HG02642 (cell line): ENCODE results near the gene SCAPER.

Experiments used
- ATAC-seq: cut with Tn5 transposase; IDR thresholded peaks from one replicate; pipeline ENCODE4 v1.9.1; 2021; ENCODE audit warnings: mild to moderate bottlenecking; ENCODE audit not compliant: unreplicated experiment, poor library complexity

Gene SCAPER

DNA sequence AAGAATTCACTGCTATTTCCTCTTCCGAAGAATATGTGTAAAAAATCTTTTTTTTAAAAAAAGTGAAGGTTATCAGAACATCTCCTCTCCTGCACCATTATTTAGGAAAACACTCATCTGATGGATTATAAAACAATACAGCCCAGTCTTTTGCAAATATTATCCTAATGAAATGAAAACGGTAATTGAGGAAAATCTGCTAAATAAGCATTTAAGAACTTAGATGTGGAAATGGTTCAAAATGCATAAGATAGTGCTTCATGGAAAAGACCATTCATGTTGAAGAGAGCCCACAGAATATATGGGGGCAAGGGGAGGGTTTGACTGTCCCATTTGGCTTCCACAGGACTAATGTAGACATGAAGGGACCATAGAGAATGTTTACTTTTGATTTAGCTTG, 520.7 kb downstream of the SCAPER start:
- no peak for ATAC-seq

GRCh38 chr15:76382987-76383728, 522.0 kb downstream of the SCAPER start:
- no peak for ATAC-seq

DNA sequence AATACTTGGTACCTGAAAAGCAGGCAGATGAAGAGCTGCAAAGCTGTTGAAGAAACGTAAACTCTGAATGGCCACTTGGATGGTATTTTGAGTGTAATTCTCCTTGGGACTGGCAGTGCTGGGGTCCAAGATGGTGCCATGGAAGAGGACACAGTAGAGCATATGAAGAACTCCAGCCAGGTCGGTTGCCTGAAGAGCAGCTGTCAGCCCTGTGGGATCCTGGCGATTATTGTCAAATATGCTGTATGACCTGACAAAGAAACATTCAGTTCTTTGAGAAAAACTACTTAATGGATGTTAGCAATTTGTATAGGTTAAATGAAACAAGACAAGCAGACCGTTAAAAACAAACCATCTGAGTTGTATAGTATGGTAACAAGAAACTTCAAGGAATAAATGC, 523.8 kb downstream of the SCAPER start:
- ATAC-seq = no peak

DNA sequence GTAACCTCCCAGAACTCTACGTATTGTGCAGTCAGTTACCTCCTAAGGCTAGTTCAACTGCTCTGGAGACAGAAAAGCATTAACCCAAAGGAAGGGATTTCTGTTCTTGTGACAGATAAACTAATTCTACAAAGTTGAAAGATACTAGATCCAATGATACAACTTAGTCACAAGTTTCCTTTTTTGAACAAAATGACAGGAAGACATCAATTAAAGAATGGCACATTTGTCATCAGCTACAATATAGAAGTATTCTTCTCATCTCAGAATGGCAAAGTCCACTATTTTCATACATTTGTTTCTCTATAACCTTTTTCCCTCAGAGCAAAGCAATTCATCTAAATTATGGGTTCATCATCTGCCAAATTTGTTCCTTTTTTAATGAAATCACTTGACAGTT, 524.9 kb downstream of the SCAPER start:
- no peak for ATAC-seq

GRCh38 chr15:76378691-76379090, 526.4 kb downstream of the SCAPER start:
- ATAC-seq = no peak

DNA sequence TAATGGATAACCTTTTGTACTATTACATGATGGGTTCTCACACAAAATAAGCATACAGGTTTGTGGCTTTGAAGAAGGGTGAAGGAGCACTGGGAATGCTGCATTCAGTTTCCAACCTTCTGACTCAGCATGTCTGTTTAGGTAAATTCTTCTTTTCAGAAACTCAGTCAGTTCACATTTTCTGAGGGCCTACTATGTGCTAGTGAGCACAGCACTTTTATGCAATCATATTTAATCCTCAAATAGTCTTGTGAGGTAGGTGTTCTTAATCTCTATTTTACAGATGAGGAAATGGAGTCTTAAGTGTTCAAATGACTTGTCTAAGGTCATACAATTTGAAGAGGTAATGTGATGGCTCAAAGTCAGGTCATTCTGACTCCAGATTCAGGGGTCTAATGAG, 527.4 kb downstream of the SCAPER start:
- no peak for ATAC-seq

DNA sequence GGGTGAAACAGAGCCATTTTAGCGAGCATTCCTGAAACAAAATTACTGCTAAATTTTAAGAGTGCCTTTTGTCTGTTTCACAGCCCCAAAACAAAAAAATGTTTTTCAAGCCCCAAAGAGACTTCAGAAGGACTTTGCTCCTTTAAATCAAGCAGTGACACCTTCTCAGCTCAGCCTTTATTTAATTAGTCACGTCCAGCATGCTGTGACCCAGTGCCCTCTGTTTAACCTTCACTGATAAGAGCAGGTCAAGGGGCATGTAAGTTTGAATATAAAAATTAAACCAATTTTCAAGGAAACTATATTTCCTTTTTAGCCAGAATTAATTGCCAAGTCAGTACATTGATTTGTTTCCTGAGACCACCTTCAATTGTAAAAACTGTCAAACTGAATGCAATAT, 527.9 kb downstream of the SCAPER start:
- ATAC-seq = no peak

DNA sequence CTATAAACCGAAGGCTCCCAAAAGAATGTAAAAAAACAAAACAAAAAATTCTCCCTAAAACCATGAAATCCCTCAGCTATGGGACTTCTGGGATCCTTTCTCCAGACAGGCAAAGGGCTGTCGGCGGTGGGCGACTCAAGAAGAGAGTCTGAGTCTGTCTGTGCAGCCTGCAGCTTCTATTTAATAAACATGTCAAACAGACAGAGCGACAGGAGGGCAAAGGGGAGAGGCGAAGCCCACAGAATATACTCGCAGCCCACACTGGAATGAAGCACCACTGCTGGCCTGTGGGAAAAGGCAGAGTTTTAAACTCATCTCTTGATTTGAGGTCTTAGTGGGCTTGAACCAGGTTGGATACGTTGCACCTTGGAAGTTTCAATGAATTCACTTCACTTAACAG, 528.3 kb downstream of the SCAPER start:
- ATAC-seq = no peak

DNA sequence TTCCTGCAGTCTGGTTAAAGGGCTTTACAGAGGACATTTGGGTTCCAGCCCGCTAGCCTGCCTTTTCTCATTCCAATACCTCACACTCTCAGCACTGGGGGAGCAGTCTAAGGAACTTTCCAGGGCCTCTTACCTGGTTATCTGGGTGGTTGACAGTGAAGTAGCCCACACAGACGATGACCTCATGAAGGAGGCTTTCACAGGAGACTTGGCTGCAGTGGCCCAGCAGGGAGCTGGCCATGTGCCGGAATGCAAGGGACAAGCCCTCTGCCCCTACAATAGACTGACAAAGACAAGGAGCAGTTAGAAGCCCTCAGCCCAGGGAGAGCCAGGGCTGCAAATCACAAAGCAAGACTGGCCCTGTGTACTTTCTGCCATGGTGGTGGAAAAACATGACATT, 529.1 kb downstream of the SCAPER start:
- no peak for ATAC-seq

DNA sequence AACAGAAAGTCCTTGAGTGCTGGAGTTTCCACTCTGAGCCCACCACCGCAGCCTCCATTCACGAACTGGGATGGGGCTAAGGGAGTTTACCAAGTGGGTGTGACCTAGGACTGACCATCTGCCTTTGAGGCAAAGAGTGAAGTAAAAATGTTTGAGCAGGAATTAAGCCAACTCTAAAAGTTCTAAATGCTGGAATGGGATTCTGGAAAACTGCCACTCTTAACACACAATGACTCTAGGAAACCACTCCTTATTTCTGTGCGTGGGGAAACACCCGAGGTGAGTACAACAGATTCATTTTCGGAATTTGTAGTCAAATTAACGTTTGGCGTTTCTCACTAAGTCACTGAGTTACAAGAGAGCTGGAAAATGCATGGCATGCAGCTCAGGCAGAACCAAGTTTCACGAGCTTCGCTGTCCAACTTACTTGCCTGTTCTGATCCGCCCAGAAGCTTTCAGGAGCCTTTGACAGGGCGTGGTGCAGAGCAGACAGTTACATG, 537.0 kb downstream of the SCAPER start:
- no peak for ATAC-seq

DNA sequence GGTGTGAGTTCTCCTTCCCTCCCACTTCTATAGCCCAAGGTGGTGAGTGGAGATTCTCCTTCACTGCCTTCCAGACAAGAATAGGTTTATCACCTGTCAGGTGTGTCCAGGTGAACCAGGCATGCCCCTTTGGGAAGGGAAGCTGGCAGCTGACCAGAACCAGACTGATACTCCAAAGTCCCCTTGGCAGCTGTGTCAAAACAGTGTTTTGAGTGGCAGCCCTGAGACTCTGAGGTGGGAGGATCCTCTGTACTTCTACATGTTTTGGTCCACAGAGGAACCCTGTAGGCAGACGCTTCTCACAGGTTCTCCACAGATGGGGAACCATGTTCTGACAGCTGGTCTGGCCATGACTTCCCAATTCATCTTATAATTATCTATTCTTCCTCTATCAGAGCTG, 538.4 kb downstream of the SCAPER start:
- no peak for ATAC-seq

DNA sequence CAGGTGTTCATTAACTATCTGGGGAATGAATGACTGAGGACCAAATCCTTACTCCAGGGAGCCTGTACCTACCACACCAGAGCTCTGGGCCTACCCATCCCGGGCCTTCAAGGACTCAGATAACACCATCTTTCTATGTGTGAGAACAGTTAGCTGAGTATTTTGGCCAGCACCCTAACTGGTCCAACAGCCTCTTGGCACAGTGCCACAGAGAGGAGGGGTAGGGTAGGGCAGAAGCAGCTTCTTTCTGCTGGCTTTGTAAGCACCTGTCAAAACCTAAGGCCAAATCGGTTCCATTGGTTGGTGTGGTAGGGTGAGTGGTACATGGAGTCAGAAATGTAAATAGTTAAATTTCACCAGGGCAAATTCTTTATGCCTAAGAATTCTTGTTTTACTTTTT, 541.9 kb downstream of the SCAPER start:
- no peak for ATAC-seq

GRCh38 chr15:76360416-76360815, 544.7 kb downstream of the SCAPER start:
- ATAC-seq = no peak

DNA sequence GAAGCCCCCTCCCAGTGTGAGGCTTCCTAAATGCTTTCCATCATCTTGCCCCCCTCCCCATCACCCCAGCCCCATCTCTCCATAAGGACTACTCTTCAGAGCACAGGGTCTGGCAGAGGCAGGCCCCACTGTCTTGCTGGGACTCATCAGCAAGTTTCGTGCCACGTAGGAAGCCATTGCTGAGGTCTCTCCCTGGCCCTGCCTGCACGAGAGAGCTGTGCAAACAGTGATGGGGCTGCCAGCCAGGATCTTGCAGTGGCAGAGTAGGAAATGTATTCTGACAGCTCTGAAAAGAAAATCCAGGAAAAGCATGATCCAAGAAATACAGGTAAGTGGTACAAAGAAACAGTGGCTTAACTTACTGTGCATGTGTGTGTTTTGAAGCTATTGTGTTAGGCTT, 546.0 kb downstream of the SCAPER start:
- no peak for ATAC-seq

GRCh38 chr15:76358453-76358852, 546.7 kb downstream of the SCAPER start:
- no peak for ATAC-seq

GRCh38 chr15:76354823-76355440, 550.2 kb downstream of the SCAPER start:
- ATAC-seq = no peak

GRCh38 chr15:76353903-76354302, 551.2 kb downstream of the SCAPER start:
- ATAC-seq = no peak

GRCh38 chr15:76353023-76353577, 552.0 kb downstream of the SCAPER start:
- no peak for ATAC-seq

- ATAC-seq = no peak
These were observed 555.7 kb downstream of the SCAPER start for GRCh38 chr15:76349301-76350070.

DNA sequence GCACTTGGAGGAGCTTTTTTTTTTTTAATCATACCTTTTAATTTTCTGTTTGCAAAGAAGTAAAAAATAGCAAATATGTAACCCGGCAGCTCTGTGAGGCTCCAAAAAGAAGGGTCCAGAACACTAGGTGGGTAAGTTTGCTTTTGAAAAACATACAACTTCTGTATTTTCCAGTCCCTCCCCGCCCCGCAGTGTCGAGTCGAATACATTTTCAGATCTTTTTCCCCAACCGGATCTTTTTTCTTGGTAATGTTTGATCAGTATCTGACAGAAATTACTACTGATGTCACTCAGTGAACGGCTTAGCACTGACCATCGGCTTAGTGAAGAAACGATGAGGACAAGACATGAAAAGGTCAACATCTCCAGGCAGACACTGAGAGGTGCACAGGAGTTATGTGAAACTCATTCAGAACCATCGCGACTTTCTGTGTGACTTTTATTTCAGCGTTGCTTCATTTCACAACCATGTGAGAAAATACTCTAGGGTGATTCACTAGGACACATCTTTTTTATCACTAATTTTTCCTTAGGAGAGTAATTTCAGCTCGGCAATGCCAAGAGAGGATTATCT, 557.6 kb downstream of the SCAPER start:
- no peak for ATAC-seq
